SK-N-SH (cell line): ENCODE results near the gene MCAM. TPM values are rescaled to one million over a fixed set of nuclear protein-coding genes. Genes with fewer than 3 reads are reported as not detected.

Source experiments
- CTCF ChIA-PET: fragments of 300-600, 350-600 bp; formaldehyde crosslinking; extraction: SDS; loops from one replicate; lab custom pipeline; 2021; lab: Yijun Ruan, JAX
- POLR2A ChIA-PET: fragments of 350-600 bp; sonication (Branson Sonifier 250); formaldehyde crosslinking; extraction: SDS; loops from one replicate; lab custom pipeline; 2020; ENCODE audit warnings: antibody characterized with exemption, inconsistent platforms; lab: Yijun Ruan, JAX
- DNase-seq: peaks from one replicate; pipeline ENCODE4 v3.0.0; 2012
- H2AFZ ChIP-seq: fragments of 200-600 bp; sonication (generic); 2 replicates; pipeline ENCODE4 v1.8.1; 2016; ENCODE audit warnings: antibody characterized with exemption, mild to moderate bottlenecking, low read depth
- H3F3A ChIP-seq: fragments of 200-600 bp; sonication (generic); replicated peaks from 2 replicates; pipeline ENCODE3; 2016; ENCODE audit warnings: antibody characterized with exemption, mild to moderate bottlenecking; ENCODE audit not compliant: insufficient read depth
- H3K27ac ChIP-seq, 2 experiments: fragments of 200-500 bp in 1 of 2; fragments of 200-600 bp in 1 of 2; sonication (Bioruptor generic) in 1 of 2; sonication (generic), shearing (Covaris generic) in 1 of 2; 2 replicates each; pipeline versions ENCODE4 v1.5.1 to v1.6.1; 2014 to 2016; ENCODE audit warnings: low read depth in 2 of 2, inconsistent platforms in 1 of 2, low read length in 1 of 2, mild to moderate bottlenecking in 1 of 2, mixed read lengths in 1 of 2
- H3K27me3 ChIP-seq: fragments of 200-600 bp; sonication (generic), shearing (Covaris generic); 2 replicates; pipeline ENCODE4 v1.6.1; 2016; ENCODE audit warnings: mixed run types; ENCODE audit not compliant: insufficient read depth
- H3K36me3 ChIP-seq, 2 experiments: fragments of 200-500 bp in 1 of 2; fragments of 200-600 bp in 1 of 2; sonication (Bioruptor generic) in 1 of 2; sonication (generic) in 1 of 2; replicated peaks in 1 of 2; 2 replicates each; pipeline versions ENCODE3 to v1.5.1; 2014 to 2016; ENCODE audit warnings: low read length in 1 of 2, mild to moderate bottlenecking in 1 of 2; ENCODE audit not compliant: insufficient read depth in 2 of 2, control insufficient read depth in 1 of 2
- H3K4me1 ChIP-seq, 2 experiments: fragments of 200-500 bp in 1 of 2; fragments of 200-600 bp in 1 of 2; sonication (Bioruptor generic) in 1 of 2; sonication (generic), shearing (Covaris generic) in 1 of 2; 2 replicates each; pipeline versions ENCODE4 v1.5.1 to v1.6.1; 2014 to 2016; ENCODE audit warnings: low read depth in 1 of 2, low read length in 1 of 2, mixed run types in 1 of 2; ENCODE audit not compliant: insufficient read depth in 2 of 2, control insufficient read depth in 1 of 2
- H3K4me2 ChIP-seq: fragments of 200-600 bp; sonication (generic), shearing (Covaris generic); 2 replicates; pipeline ENCODE4 v1.6.1; 2017; ENCODE audit warnings: mixed run types
- H3K4me3 ChIP-seq, 2 experiments: fragments of 200-500 bp in 1 of 2; fragments of 200-600 bp in 1 of 2; sonication (Bioruptor generic) in 1 of 2; sonication (generic), shearing (Covaris generic) in 1 of 2; 2 replicates each; pipeline versions ENCODE4 v1.5.1 to v1.8.1; 2014 to 2016; ENCODE audit warnings: low read depth in 2 of 2, inconsistent platforms in 1 of 2, low read length in 1 of 2, mild to moderate bottlenecking in 1 of 2, mixed read lengths in 1 of 2, moderate library complexity in 1 of 2
- H3K79me2 ChIP-seq: fragments of 200-600 bp; sonication (generic); 2 replicates; pipeline ENCODE4 v1.8.1; 2017; ENCODE audit warnings: mild to moderate bottlenecking; ENCODE audit not compliant: insufficient read depth
- H3K9ac ChIP-seq: fragments of 200-600 bp; sonication (generic); 2 replicates; pipeline ENCODE4 v1.6.1; 2017; ENCODE audit warnings: mixed run types
- H3K9me2 ChIP-seq: fragments of 200-600 bp; sonication (generic); 2 replicates; pipeline ENCODE4 v1.6.1; 2017; ENCODE audit warnings: mixed run types
- H3K9me3 ChIP-seq: fragments of 200-600 bp; sonication (generic); 2 replicates; pipeline ENCODE4 v1.6.1; 2017; ENCODE audit warnings: mixed run types, mild to moderate bottlenecking, moderate library complexity
- H4K20me1 ChIP-seq: fragments of 200-600 bp; sonication (generic); 2 replicates; pipeline ENCODE4 v1.6.1; 2017; ENCODE audit warnings: mild to moderate bottlenecking, mixed run types; ENCODE audit not compliant: insufficient read depth
- CHD2 ChIP-seq: fragments of 150-350 bp; IDR thresholded peaks from 2 replicates; pipeline ENCODE4 v1.6.1; 2018; ENCODE audit warnings: low read length; ENCODE audit not compliant: partially characterized antibody
- ELF1 ChIP-seq: IDR thresholded peaks from 2 replicates; pipeline ENCODE4 v1.4.0; 2012
- FOXJ3 ChIP-seq: sonication (generic); formaldehyde crosslinking; IDR thresholded peaks from 2 replicates; pipeline ENCODE4 v1.5.1; 2020; ENCODE audit warnings: mild to moderate bottlenecking, missing genetic modification reagents
- GATA2 ChIP-seq: sonication (generic); formaldehyde crosslinking; IDR thresholded peaks from 2 replicates; pipeline ENCODE4 v1.5.0; 2020; ENCODE audit warnings: mild to moderate bottlenecking, missing genetic modification reagents
- JUND ChIP-seq: IDR thresholded peaks from 2 replicates; pipeline ENCODE4 v1.4.0; 2012
- MEF2A ChIP-seq: IDR thresholded peaks from 2 replicates; pipeline ENCODE4 v1.4.0; 2012; ENCODE audit warnings: low read depth, borderline replicate concordance
- MXI1 ChIP-seq: IDR thresholded peaks from 2 replicates; pipeline ENCODE4 v1.6.1; 2012; ENCODE audit warnings: mild to moderate bottlenecking, low read depth, low read length, improper control_type of control experiment
- NFIC ChIP-seq: IDR thresholded peaks from 2 replicates; pipeline ENCODE4 v1.4.0; 2012; ENCODE audit warnings: borderline replicate concordance
- NRF1 ChIP-seq: IDR thresholded peaks from 2 replicates; pipeline ENCODE4 v1.6.1; 2012; ENCODE audit warnings: low read depth, mild to moderate bottlenecking, low read length
- POLR2AphosphoS5 ChIP-seq: IDR thresholded peaks from 2 replicates; pipeline ENCODE4 v1.6.1; 2012; ENCODE audit warnings: low read depth, low read length
- RAD21 ChIP-seq: IDR thresholded peaks from 2 replicates; pipeline ENCODE4 v1.6.1; 2012; ENCODE audit warnings: mild to moderate bottlenecking, low read length
- RXRA ChIP-seq: IDR thresholded peaks from 2 replicates; pipeline ENCODE4 v1.4.0; 2012; ENCODE audit warnings: low read depth, mild to moderate bottlenecking, borderline replicate concordance
- SIN3A ChIP-seq: IDR thresholded peaks from 2 replicates; pipeline ENCODE4 v1.6.1; 2012; ENCODE audit warnings: low read depth, mild to moderate bottlenecking, low read length, moderate library complexity, borderline replicate concordance
- TCF12 ChIP-seq: IDR thresholded peaks from 2 replicates; pipeline ENCODE4 v1.4.0; 2012
- TEAD4 ChIP-seq: IDR thresholded peaks from 2 replicates; pipeline ENCODE4 v1.4.0; 2012; ENCODE audit warnings: mild to moderate bottlenecking, borderline replicate concordance; ENCODE audit not compliant: insufficient read depth
- YY1 ChIP-seq: IDR thresholded peaks from 2 replicates; pipeline ENCODE4 v1.4.0; 2012; ENCODE audit warnings: low read depth, mild to moderate bottlenecking
- WGBS: methylation state at CpG from one replicate; pipeline ENCODE4 v1.1.6; 2017; ENCODE audit warnings: low lambda C conversion rate; 5-methylcytosine and 5-hydroxymethylcytosine counted together
- polyA plus RNA-seq, 3 experiments: library from polyadenylated mRNA; depleted of rRNA; stranded (reverse); fragments of >200 nt; gene quantifications; 2 replicates each; pipeline ENCODE4 v1.2.3, GENCODE V29; 2012
- TF ChIP-seq, protein P1 (sequence below): IDR thresholded peaks from 2 replicates; pipeline ENCODE4; 2012
- TF ChIP-seq, protein P2 (sequence below): IDR thresholded peaks from 2 replicates; pipeline ENCODE4 v1.6.1; 2012; ENCODE audit warnings: mild to moderate bottlenecking, low read depth, low read length, moderate library complexity
- TF ChIP-seq, protein P3 (sequence below): fragments of 150-350 bp; IDR thresholded peaks from 2 replicates; pipeline ENCODE4 v1.6.1; 2017; ENCODE audit warnings: antibody characterized with exemption, low read length, low read depth, borderline replicate concordance

The MCAM gene
- polyA plus RNA-seq, 1 of the 3 experiments (the other 2 are of a cell fraction) = 22.8 TPM

DNA sequence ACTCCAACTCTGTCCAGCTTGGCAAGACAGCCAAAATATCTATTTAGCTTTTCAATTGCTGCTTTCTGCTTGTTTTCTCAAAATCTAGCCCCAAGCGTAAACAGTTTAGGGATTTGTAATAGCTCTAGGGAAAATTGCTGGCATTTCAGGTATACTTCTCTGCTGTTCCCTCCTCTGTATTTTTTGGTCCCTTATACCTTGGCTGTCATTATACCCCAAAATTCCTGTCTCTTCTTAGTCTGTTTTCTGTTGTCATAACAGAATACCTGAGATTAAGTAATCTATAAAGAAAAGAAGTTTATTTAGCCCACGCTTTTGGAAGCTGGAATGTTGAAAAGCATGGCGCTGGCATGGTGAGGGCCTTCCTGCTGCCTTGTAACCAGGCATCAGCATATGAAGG is 23.5 kb downstream of the MCAM start:
- Histone ChIP-seq H3K27ac (no peak overlapping the region), H3K9ac (no peak overlapping the region)
- no peak for TF ChIP-seq YY1
- TF ChIP-seq, protein P1, sequence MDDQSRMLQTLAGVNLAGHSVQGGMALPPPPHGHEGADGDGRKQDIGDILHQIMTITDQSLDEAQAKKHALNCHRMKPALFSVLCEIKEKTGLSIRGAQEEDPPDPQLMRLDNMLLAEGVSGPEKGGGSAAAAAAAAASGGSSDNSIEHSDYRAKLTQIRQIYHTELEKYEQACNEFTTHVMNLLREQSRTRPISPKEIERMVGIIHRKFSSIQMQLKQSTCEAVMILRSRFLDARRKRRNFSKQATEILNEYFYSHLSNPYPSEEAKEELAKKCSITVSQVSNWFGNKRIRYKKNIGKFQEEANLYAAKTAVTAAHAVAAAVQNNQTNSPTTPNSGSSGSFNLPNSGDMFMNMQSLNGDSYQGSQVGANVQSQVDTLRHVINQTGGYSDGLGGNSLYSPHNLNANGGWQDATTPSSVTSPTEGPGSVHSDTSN = no peak
- TF ChIP-seq ELF1 = no peak
- TF ChIP-seq RAD21 = no peak
- no peak for TF ChIP-seq POLR2AphosphoS5
- TF ChIP-seq NFIC = no peak
- TF ChIP-seq, protein P2, sequence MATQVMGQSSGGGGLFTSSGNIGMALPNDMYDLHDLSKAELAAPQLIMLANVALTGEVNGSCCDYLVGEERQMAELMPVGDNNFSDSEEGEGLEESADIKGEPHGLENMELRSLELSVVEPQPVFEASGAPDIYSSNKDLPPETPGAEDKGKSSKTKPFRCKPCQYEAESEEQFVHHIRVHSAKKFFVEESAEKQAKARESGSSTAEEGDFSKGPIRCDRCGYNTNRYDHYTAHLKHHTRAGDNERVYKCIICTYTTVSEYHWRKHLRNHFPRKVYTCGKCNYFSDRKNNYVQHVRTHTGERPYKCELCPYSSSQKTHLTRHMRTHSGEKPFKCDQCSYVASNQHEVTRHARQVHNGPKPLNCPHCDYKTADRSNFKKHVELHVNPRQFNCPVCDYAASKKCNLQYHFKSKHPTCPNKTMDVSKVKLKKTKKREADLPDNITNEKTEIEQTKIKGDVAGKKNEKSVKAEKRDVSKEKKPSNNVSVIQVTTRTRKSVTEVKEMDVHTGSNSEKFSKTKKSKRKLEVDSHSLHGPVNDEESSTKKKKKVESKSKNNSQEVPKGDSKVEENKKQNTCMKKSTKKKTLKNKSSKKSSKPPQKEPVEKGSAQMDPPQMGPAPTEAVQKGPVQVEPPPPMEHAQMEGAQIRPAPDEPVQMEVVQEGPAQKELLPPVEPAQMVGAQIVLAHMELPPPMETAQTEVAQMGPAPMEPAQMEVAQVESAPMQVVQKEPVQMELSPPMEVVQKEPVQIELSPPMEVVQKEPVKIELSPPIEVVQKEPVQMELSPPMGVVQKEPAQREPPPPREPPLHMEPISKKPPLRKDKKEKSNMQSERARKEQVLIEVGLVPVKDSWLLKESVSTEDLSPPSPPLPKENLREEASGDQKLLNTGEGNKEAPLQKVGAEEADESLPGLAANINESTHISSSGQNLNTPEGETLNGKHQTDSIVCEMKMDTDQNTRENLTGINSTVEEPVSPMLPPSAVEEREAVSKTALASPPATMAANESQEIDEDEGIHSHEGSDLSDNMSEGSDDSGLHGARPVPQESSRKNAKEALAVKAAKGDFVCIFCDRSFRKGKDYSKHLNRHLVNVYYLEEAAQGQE = no peak
- no peak for TF ChIP-seq NRF1
- TF ChIP-seq FOXJ3 = no peak
- TF ChIP-seq TEAD4 = no peak
- no peak for TF ChIP-seq CHD2
- TF ChIP-seq JUND = no peak
- TF ChIP-seq, protein P3, sequence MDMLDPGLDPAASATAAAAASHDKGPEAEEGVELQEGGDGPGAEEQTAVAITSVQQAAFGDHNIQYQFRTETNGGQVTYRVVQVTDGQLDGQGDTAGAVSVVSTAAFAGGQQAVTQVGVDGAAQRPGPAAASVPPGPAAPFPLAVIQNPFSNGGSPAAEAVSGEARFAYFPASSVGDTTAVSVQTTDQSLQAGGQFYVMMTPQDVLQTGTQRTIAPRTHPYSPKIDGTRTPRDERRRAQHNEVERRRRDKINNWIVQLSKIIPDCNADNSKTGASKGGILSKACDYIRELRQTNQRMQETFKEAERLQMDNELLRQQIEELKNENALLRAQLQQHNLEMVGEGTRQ = no peak
- no peak for TF ChIP-seq TCF12
- TF ChIP-seq GATA2 (CRISPR knock-in tag) = no peak
- no peak for TF ChIP-seq RXRA
- no peak for TF ChIP-seq SIN3A
- TF ChIP-seq MXI1 = no peak
- TF ChIP-seq MEF2A = no peak
- TF ChIP-seq, all 33 proteins: peak for 0
- Histone ChIP-seq H2AFZ (no peak overlapping the region), H3K36me3 (peaks cover 33 to 69% of the 10 kb centered on the region in 2 experiments), H3F3A (no peaks in the 10 kb centered on the region), H4K20me1 (no peaks in the 10 kb centered on the region), H3K9me3 (peaks cover 6% of the 10 kb centered on the region; the same call in 1 of the 2 replicates), H3K9me2 (no peaks in the 10 kb centered on the region), H3K4me3 (no peak overlapping the region), H3K79me2 (no peaks in the 10 kb centered on the region; the same call in none of the 2 replicates), H3K4me1 (no peaks in the 10 kb centered on the region), H3K4me2 (no peak overlapping the region), H3K27me3 (no peaks in the 10 kb centered on the region)
- CTCF ChIA-PET = interaction anchor here (1.4 to 1.5 kb wide), 2 partner anchors 30 to 46 kb away, joined by 5 read pairs; no protein-coding TSS in a partner anchor
- POLR2A ChIA-PET = no interaction called here
- no peak for DNase-seq
- 95% methylated on average over 3 of the region's 3 CpGs for WGBS
